Coronary artery (tissue), 2 donors: Measurements from ENCODE around the gene ST8SIA5.

Experiments used
- DNase-seq: peaks from one replicate; pipeline ENCODE4 v3.0.0-alpha.2; 2017; ENCODE audit warnings: low spot score
- H3K27ac ChIP-seq, 2 donors: fragments of 200-600 bp; sonication (generic); one replicate each; pipeline ENCODE4 v1.5.1; 2016 to 2019
- H3K4me3 ChIP-seq: fragments of 200-600 bp; sonication (generic); 2 replicates; pipeline ENCODE4 v1.5.1; 2016; ENCODE audit warnings: mild to moderate bottlenecking, moderate library complexity
- TF ChIP-seq, protein P1 (sequence below): fragments of 200-600 bp; sonication (generic); IDR thresholded peaks from one replicate; pipeline ENCODE4 v1.5.1; 2019; ENCODE audit warnings: antibody characterized with exemption

Gene ST8SIA5

DNA sequence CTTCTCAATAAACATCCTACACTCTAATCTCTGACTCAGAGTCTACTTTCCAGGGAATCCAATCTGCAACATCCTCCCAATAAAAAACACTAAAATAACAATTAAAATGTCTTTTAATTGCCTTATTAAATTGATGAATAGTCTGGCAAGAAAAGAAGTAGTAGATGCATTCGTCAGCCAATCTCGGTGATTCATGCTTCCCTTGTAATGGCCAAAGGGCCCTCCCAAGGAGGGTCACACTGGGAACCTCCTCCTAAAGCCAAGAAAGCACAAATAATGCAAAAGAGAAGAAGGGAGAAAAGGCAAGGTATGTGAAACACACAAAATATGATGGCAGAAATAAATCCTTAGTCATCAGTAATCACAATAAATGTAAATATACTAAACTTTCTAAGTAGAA is 16.8 kb downstream of the ST8SIA5 start:
- Histone ChIP-seq H3K27ac (no peak overlapping the region), H3K4me3 (no peak overlapping the region)
- TF ChIP-seq, protein P1, sequence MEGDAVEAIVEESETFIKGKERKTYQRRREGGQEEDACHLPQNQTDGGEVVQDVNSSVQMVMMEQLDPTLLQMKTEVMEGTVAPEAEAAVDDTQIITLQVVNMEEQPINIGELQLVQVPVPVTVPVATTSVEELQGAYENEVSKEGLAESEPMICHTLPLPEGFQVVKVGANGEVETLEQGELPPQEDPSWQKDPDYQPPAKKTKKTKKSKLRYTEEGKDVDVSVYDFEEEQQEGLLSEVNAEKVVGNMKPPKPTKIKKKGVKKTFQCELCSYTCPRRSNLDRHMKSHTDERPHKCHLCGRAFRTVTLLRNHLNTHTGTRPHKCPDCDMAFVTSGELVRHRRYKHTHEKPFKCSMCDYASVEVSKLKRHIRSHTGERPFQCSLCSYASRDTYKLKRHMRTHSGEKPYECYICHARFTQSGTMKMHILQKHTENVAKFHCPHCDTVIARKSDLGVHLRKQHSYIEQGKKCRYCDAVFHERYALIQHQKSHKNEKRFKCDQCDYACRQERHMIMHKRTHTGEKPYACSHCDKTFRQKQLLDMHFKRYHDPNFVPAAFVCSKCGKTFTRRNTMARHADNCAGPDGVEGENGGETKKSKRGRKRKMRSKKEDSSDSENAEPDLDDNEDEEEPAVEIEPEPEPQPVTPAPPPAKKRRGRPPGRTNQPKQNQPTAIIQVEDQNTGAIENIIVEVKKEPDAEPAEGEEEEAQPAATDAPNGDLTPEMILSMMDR = no peak
- no peak for DNase-seq

DNA sequence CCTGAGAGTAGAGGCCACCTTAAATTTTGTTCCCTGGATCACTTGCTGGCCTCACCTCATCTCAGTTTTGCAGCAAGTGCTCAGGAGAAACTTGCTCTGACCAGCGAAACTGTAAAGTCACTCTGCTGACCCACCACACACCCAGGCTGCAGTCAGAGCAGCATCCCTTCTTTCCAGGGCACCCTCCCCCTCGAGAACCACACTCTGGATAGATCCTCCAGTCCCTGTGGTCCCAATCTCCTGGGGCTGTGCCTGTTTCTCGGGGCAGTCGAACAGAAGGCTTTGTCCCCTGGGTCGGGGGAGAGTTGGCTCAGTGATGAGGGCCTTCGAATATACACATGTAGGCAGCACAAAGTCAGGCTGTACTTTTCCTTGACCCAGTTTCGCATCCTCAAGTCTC is 18.4 kb downstream of the ST8SIA5 start:
- TF ChIP-seq, protein P1 = no peak
- H3K27ac ChIP-seq = no peak overlapping the region
- DNase-seq = no peak
- H3K4me3 ChIP-seq = no peak overlapping the region

DNA sequence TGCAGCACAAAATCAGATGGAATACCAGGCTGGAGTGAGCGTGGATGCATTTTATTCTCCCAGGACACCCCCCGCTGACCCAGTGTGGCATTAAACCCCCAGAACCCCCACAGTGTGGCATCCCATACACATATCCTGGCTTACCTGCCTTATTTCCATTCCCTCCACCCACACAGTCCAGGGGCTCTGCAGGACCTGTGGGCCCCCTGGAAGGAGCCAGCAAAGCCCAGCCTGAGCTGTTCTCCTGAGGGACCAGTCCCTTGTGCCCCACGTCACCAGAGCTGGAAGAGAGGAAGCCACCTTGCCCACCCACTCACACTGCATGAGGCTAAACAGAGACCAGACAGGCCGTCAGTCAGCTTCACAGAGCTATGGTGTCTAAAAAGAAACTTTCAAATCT is 20.1 kb downstream of the ST8SIA5 start:
- no peak overlapping the region for H3K4me3 ChIP-seq
- TF ChIP-seq, protein P1 = no peak
- no peak for DNase-seq

DNA sequence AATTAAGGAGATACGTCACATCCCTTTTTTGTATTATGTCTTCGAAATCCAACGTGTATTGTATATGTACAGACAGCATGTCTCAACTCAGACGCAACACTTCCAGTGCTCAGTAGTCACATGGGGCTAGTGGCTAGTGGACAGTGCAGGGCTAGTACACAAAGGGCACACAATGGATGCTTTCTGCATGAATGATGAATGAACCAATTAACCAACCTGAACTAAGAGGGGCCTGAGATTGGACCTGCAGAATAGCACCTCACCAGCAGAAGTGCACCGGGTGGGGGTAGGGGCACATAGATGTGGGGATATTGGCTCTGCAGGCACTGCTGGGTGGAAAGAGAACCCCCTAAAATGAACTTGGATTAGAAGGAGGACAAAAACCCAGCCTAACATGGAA is 20.7 kb downstream of the ST8SIA5 start:
- no peak for DNase-seq
- Histone ChIP-seq H3K27ac (no peak overlapping the region), H3K4me3 (no peak overlapping the region)
- TF ChIP-seq, protein P1 = no peak

More for the DNA sequence above, 20.1 kb downstream of the ST8SIA5 start:
- H3K27ac ChIP-seq = no peak overlapping the region

DNA sequence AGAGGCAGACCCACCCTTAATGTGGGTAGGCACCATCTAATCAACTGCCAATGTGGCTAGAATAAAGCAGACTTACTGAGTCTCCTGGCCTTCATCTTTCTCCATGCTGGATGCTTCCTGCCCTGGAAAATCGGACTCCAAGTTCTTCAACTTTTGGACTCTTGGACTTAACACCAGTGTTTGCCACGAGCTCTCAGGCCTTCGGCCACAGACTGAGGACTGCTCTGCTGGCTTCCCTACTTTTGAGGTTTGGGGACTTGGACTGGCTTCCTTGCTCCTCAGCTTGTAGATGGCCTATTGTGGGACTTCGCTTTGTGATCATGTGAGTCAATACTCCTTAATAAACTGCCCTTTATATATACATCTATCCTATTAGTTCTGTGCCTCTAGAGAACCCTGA is 21.9 kb downstream of the ST8SIA5 start:
- Histone ChIP-seq H3K27ac (no peak overlapping the region), H3K4me3 (no peak overlapping the region)
- TF ChIP-seq, protein P1 = no peak
- no peak for DNase-seq

DNA sequence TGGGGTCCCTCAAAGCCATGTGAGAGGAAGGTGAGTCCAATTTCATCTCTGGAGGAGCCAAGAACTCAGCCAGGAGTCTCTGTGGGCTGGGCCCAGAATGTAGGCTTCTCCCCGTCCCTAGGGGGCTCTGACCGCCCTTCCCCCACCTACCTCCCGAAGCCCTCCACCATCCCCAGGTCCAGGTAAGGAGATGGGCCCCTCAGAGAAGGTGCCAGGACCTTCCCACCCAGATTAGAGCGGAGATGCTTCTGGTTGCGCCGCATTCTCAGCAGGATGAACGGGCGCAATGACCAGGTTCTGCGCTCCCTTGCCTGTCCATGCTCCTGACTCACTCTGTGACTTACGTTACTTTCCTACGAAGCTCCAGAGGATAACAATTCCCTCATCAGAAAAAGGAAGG is 23.0 kb downstream of the ST8SIA5 start:
- no peak for DNase-seq
- H3K4me3 ChIP-seq = no peak overlapping the region
- TF ChIP-seq, protein P1 = no peak
- no peak overlapping the region for H3K27ac ChIP-seq

GRCh38 chr18:46732801-46733200 is 24.1 kb downstream of the ST8SIA5 start:
- H3K4me3 ChIP-seq = no peak overlapping the region
- no peak for DNase-seq
- TF ChIP-seq, protein P1 = no peak
- H3K27ac ChIP-seq = no peak overlapping the region
